Endothelial cell of umbilical vein (primary cell): ENCODE measurements around the gene JRKL. TPM values are rescaled to one million over a fixed set of nuclear protein-coding genes. Genes with fewer than 3 reads are reported as not detected.

Source experiments
- BruUV-seq: library from RNA; stranded (reverse); fragments of 400-500 nt; replicated peaks from 2 replicates; lab custom pipeline; 2021; lab: Mats Ljungman, UMichigan
- CTCF ChIA-PET: fragments of 300-600, 350-600 bp; sonication (Branson Sonifier 250); formaldehyde crosslinking; loops from one replicate; lab custom pipeline; 2021; ENCODE audit warnings: antibody characterized with exemption, inconsistent platforms; lab: Charles Lee
- POLR2A ChIA-PET: fragments of 300-600, 350-600 bp; sonication (Branson Sonifier 250); formaldehyde crosslinking; loops from one replicate; lab custom pipeline; 2021; ENCODE audit warnings: antibody characterized with exemption, inconsistent platforms; lab: Charles Lee
- DNase-seq: peaks from one replicate; pipeline ENCODE4 v3.0.0-alpha.2; 2011; ENCODE audit warnings: low read depth, low spot score
- FAIRE-seq: peaks from 2 replicates; lab custom pipeline; 2011; peaks lifted over from hg19 to GRCh38; lab: Jason Lieb, UNC
- H2AFZ ChIP-seq: 2 replicates; pipeline ENCODE4 v1.6.0; 2012; ENCODE audit warnings: low read depth, low read length, control low read depth, inconsistent platforms
- H3K27ac ChIP-seq: 2 replicates; pipeline ENCODE4 v1.5.1; 2011; ENCODE audit warnings: low read depth, mild to moderate bottlenecking, control low read depth, low read length, moderate library complexity; ENCODE audit not compliant: insufficient read depth
- H3K27me3 ChIP-seq, 2 experiments: 2 replicates each; pipeline versions ENCODE4 v1.6.0 to v1.6.1; 2011; ENCODE audit warnings: low read length in 2 of 2, mixed read lengths in 1 of 2; ENCODE audit not compliant: control insufficient read depth in 2 of 2, insufficient read depth in 2 of 2
- H3K36me3 ChIP-seq, 2 experiments: 2 replicates in 1 of 2; 3 replicates in 1 of 2; pipeline ENCODE4 v1.5.1; 2011; ENCODE audit warnings: low read length in 2 of 2, mild to moderate bottlenecking in 1 of 2, moderate library complexity in 1 of 2; ENCODE audit not compliant: control insufficient read depth in 2 of 2, insufficient read depth in 2 of 2; ENCODE audit errors: extremely low read depth in 1 of 2
- H3K4me1 ChIP-seq: 3 replicates; pipeline ENCODE4 v1.5.1; 2011; ENCODE audit warnings: mild to moderate bottlenecking, low read length; ENCODE audit not compliant: control insufficient read depth, insufficient read depth; ENCODE audit errors: extremely low read depth
- H3K4me2 ChIP-seq: 2 replicates; pipeline ENCODE4 v1.6.1; 2011; ENCODE audit warnings: low read length, control low read depth, mixed read lengths; ENCODE audit not compliant: insufficient read depth
- H3K4me3 ChIP-seq, 3 experiments: fragments of 200-600 bp in 1 of 3; sonication (generic), shearing (Covaris generic) in 1 of 3; replicated peaks in 1 of 3; 2 replicates each; pipeline ENCODE4 v1.5.1; 2011 to 2016; ENCODE audit warnings: control low read depth in 3 of 3, low read length in 3 of 3, mild to moderate bottlenecking in 2 of 3, inconsistent platforms in 1 of 3, low read depth in 1 of 3, moderate library complexity in 1 of 3; ENCODE audit not compliant: insufficient read depth in 1 of 3
- H3K79me2 ChIP-seq: 2 replicates; pipeline ENCODE4 v1.6.0; 2012; ENCODE audit warnings: low read length, inconsistent platforms; ENCODE audit not compliant: control insufficient read depth, insufficient read depth
- H3K9ac ChIP-seq: replicated peaks from 2 replicates; pipeline ENCODE3; 2011; ENCODE audit warnings: low read length, control low read depth; ENCODE audit not compliant: insufficient read depth; ENCODE audit errors: extremely low read depth
- H3K9me1 ChIP-seq: replicated peaks from 3 replicates; pipeline ENCODE4 v1.6.0; 2011; ENCODE audit warnings: mild to moderate bottlenecking, low read length; ENCODE audit not compliant: control insufficient read depth, insufficient read depth; ENCODE audit errors: extremely low read depth
- H3K9me3 ChIP-seq: replicated peaks from 2 replicates; pipeline ENCODE4 v1.5.1; 2012; ENCODE audit warnings: low read length, inconsistent platforms; ENCODE audit not compliant: control insufficient read depth, insufficient read depth
- H4K20me1 ChIP-seq: replicated peaks from 2 replicates; pipeline ENCODE3; 2011; ENCODE audit warnings: mild to moderate bottlenecking, low read length; ENCODE audit not compliant: control insufficient read depth, insufficient read depth; ENCODE audit errors: extremely low read depth
- EZH2 ChIP-seq: IDR thresholded peaks from 2 replicates; pipeline ENCODE4 v1.6.1; 2012; ENCODE audit warnings: borderline replicate concordance, low read depth, mild to moderate bottlenecking, moderate library complexity, low read length, inconsistent platforms; ENCODE audit not compliant: severe bottlenecking
- FOS ChIP-seq: IDR thresholded peaks from 2 replicates; pipeline ENCODE4 v1.6.1; 2011; ENCODE audit warnings: mild to moderate bottlenecking, low read length, moderate library complexity, borderline replicate concordance; ENCODE audit not compliant: insufficient read depth
- GATA2 ChIP-seq: IDR thresholded peaks from 2 replicates; pipeline ENCODE4 v1.7.0; 2011; ENCODE audit warnings: low read depth, mild to moderate bottlenecking, moderate library complexity, mixed read lengths, low read length; ENCODE audit not compliant: insufficient read length, insufficient read depth
- MYC ChIP-seq: IDR thresholded peaks from one replicate; pipeline ENCODE4 v1.6.1; 2011; ENCODE audit warnings: mild to moderate bottlenecking, low read depth, low read length
- POLR2A ChIP-seq: IDR thresholded peaks from 2 replicates; pipeline ENCODE4 v1.6.1; 2012; ENCODE audit warnings: low read depth, mild to moderate bottlenecking, control low read depth, low read length
- POLR2AphosphoS5 ChIP-seq: IDR thresholded peaks from 2 replicates; pipeline ENCODE4 v1.6.1; 2012; ENCODE audit warnings: low read depth, mild to moderate bottlenecking, control low read depth, low read length, moderate library complexity; ENCODE audit not compliant: insufficient read depth
- dilution Hi-C: fragments of 300-500 bp; cut with MboI; formaldehyde crosslinking; loops from one replicate; pipeline ENCODE4 v1.15.0; 2019; ENCODE audit warnings: low sequenced_read_pairs; ENCODE audit not compliant: extremely low pct_ligation_motif_present
- intact Hi-C: fragments of 100-400 bp; cut with micrococcal nuclease; formaldehyde crosslinking; loops from one replicate; pipeline ENCODE4 v1.10.0; 2022
- polyA plus RNA-seq, 4 experiments: library from polyadenylated mRNA; depleted of rRNA in 3 of 4; stranded (reverse) in 3 of 4; unstranded in 1 of 4; fragments of >200 nt; gene quantifications; 2 replicates each; pipeline versions ENCODE4 v1.2.1 to v1.2.3, GENCODE V29; 2011 to 2012; ENCODE audit warnings: missing spikeins in 1 of 4
- total RNA-seq: library from RNA; stranded (reverse); gene quantifications from 2 replicates; pipeline ENCODE4 v1.2.3, GENCODE V29; 2021
- TF ChIP-seq, protein P1 (sequence below): IDR thresholded peaks from 2 replicates; pipeline ENCODE4 v1.6.1; 2011; ENCODE audit not compliant: insufficient read depth, insufficient read length
- TF ChIP-seq, protein P2 (sequence below), 2 donors: IDR thresholded peaks; 1 replicate in 1 of 2; 2 replicates in 1 of 2; pipeline ENCODE4 v1.5.1; 2011; ENCODE audit warnings: low read length in 2 of 2, mild to moderate bottlenecking in 2 of 2, moderate library complexity in 2 of 2, control low read depth in 1 of 2, inconsistent platforms in 1 of 2, low read depth in 1 of 2; ENCODE audit not compliant: insufficient read depth in 1 of 2; ENCODE audit errors: extremely low read depth in 1 of 2

JRKL gene
- total and polyA plus RNA-seq, 2 donors (not counting 3 experiments of a cell fraction or from before 2014, with no cell fraction given): 1.4 to 7.6 TPM

DNA sequence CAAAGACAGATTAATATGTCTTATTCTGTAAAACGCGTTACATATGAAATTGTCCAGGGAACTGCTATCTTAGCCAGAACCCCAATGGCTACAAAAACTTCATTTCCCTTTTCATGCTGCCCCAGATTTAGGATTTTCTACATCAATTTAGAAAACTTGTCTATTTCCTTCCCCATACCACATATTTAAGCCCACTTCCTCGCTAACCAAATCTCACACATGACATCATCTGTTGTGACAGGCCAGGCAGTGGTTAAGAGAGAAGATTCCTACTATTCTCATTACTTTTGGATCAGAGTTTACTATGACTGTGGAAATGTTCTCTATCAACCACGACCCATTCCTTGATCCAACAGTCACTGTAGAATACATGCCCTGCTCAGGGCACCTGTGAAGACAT is 16.0 kb upstream of the JRKL start:
- Histone ChIP-seq H3K4me2 (no peak overlapping the region), H3K36me3 (peaks cover 2 to 6% of the 10 kb centered on the region in 2 experiments), H2AFZ (no peak overlapping the region), H3K79me2 (no peaks in the 10 kb centered on the region), H3K9me3 (no peaks in the 10 kb centered on the region), H3K4me3 (no peak overlapping the region), H3K9ac (no peak overlapping the region), H4K20me1 (no peaks in the 10 kb centered on the region), H3K27me3 (no peaks in the 10 kb centered on the region), H3K4me1 (no peaks in the 10 kb centered on the region), H3K27ac (no peak overlapping the region), H3K9me1 (no peaks in the 10 kb centered on the region)
- dilution Hi-C loops (no loop called here), intact Hi-C loops (no loop called here)
- CTCF ChIA-PET: no interaction called here
- POLR2A ChIA-PET: no interaction called here
- DNase-seq (no peak), FAIRE-seq (no peak)
- no peak for TF ChIP-seq GATA2
- TF ChIP-seq, protein P1, sequence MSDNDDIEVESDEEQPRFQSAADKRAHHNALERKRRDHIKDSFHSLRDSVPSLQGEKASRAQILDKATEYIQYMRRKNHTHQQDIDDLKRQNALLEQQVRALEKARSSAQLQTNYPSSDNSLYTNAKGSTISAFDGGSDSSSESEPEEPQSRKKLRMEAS: no peak
- TF ChIP-seq POLR2A: no peak
- TF ChIP-seq POLR2AphosphoS5: no peak
- TF ChIP-seq, protein P2, sequence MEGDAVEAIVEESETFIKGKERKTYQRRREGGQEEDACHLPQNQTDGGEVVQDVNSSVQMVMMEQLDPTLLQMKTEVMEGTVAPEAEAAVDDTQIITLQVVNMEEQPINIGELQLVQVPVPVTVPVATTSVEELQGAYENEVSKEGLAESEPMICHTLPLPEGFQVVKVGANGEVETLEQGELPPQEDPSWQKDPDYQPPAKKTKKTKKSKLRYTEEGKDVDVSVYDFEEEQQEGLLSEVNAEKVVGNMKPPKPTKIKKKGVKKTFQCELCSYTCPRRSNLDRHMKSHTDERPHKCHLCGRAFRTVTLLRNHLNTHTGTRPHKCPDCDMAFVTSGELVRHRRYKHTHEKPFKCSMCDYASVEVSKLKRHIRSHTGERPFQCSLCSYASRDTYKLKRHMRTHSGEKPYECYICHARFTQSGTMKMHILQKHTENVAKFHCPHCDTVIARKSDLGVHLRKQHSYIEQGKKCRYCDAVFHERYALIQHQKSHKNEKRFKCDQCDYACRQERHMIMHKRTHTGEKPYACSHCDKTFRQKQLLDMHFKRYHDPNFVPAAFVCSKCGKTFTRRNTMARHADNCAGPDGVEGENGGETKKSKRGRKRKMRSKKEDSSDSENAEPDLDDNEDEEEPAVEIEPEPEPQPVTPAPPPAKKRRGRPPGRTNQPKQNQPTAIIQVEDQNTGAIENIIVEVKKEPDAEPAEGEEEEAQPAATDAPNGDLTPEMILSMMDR (IDR thresholded peaks at IDR 0.05; ENCODE audit: extremely low read depth in 1 of 2, insufficient read depth in 1 of 2, low read depth in 1 of 2, low read length in 2 of 2): no peak
- BruUV-seq: no TSS peak

DNA sequence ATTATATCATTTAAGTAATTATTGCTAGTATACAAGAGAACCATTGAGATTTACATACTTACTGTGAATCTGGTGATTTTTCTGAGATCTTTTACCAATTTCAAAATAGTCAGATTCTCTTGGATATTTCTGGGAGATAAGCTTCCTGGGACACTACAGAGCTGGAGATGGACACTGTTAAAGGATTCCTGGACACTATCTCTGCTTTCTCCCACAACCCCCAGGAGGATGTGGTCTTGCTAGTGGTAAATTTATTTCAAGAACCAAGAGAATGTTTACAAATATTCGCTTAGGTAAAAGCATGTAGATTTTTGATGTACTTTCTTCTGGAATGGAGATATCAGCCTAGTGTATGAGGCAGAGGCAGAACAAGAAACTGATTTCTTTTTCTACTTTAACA is 13.0 kb upstream of the JRKL start:
- TF ChIP-seq MYC: no peak
- TF ChIP-seq, protein P1: no peak
- no peak for TF ChIP-seq POLR2A
- no peak for TF ChIP-seq POLR2AphosphoS5
- no peak for TF ChIP-seq EZH2
- TF ChIP-seq GATA2: no peak
- no peak for TF ChIP-seq FOS
- TF ChIP-seq, protein P2 (IDR thresholded peaks at IDR 0.05; ENCODE audit: extremely low read depth in 1 of 2, insufficient read depth in 1 of 2, low read depth in 1 of 2, low read length in 2 of 2): no peak
- H3K4me3 ChIP-seq: no peak overlapping the region
- H3K9me1 ChIP-seq: no peaks in the 10 kb centered on the region
- no peaks in the 10 kb centered on the region for H3K4me1 ChIP-seq
- CTCF ChIA-PET: interaction anchor here (1.0 kb wide), 1 partner anchor 527 kb away, joined by 4 read pairs; no protein-coding TSS in a partner anchor
- H3K9me3 ChIP-seq: no peaks in the 10 kb centered on the region
- H3K79me2 ChIP-seq: no peaks in the 10 kb centered on the region
- dilution Hi-C loops: no loop called here
- H3K4me2 ChIP-seq: no peak overlapping the region
- no TSS peak for BruUV-seq
- H3K27ac ChIP-seq: no peak overlapping the region
- no peak for FAIRE-seq
- no peak overlapping the region for H3K9ac ChIP-seq
- no peak overlapping the region for H2AFZ ChIP-seq
- no peaks in the 10 kb centered on the region for H3K27me3 ChIP-seq
- POLR2A ChIA-PET: no interaction called here
- no peak for DNase-seq
- intact Hi-C loops: no loop called here
- peaks cover 2 to 8% of the 10 kb centered on the region in 2 experiments for H3K36me3 ChIP-seq
- H4K20me1 ChIP-seq: no peaks in the 10 kb centered on the region
